Heart right ventricle (tissue), 16 donors: ENCODE data around the gene NSFL1C. TPM values are rescaled to one million over a fixed set of nuclear protein-coding genes. Genes with fewer than 3 reads are reported as not detected.

Source experiments
- ATAC-seq, 8 donors: fragments of 200-7000 bp; cut with Tn5 transposase; one replicate each; pipeline ENCODE4 v1.9.1; 2020; ENCODE audit warnings: mild to moderate bottlenecking in 8 of 8, moderate library complexity in 8 of 8, moderate number of reproducible peaks in 1 of 8
- DNase-seq, 2 donors: peaks; one replicate each; pipeline ENCODE4 v3.0.0-alpha.2; 2020
- H3K27ac ChIP-seq, 10 donors: fragments of 200-600 bp; sonication (generic) in 2 of 10; one replicate each; pipeline versions ENCODE4 v1.5.0 to v1.8.0; 2020 to 2022; ENCODE audit warnings: mild to moderate bottlenecking in 3 of 10
- H3K27me3 ChIP-seq, 7 donors: fragments of 200-600 bp; one replicate each; pipeline ENCODE4 v1.8.0; 2021 to 2022; ENCODE audit warnings: mild to moderate bottlenecking in 2 of 7
- H3K36me3 ChIP-seq, 9 donors: fragments of 200-600 bp; sonication (generic) in 1 of 9; one replicate each; pipeline versions ENCODE4 v1.5.0 to v1.8.0; 2020 to 2022; ENCODE audit warnings: mild to moderate bottlenecking in 2 of 9
- H3K4me1 ChIP-seq, 9 donors: fragments of 200-600 bp; sonication (generic) in 1 of 9; one replicate each; pipeline versions ENCODE4 v1.5.0 to v1.8.0; 2020 to 2022; ENCODE audit warnings: mild to moderate bottlenecking in 4 of 9
- H3K4me3 ChIP-seq, 10 donors: fragments of 200-600 bp; sonication (generic) in 2 of 10; one replicate each; pipeline versions ENCODE4 v1.5.0 to v1.8.0; 2020 to 2022; ENCODE audit warnings: mild to moderate bottlenecking in 7 of 10, moderate library complexity in 2 of 10
- H3K9me3 ChIP-seq, 11 donors: fragments of 200-600 bp in 10 of 11; sonication (generic) in 2 of 11; one replicate each; pipeline versions ENCODE4 v1.5.0 to v1.8.0; 2013 to 2022; ENCODE audit warnings: mild to moderate bottlenecking in 2 of 11, control low read depth in 1 of 11, moderate library complexity in 1 of 11
- WGBS, 2 donors: extraction: QIAGEN DNeasy Blood & Tissue Kit; methylation state at CpG; one replicate each; pipeline ENCODE4 v1.1.7; 2013; ENCODE audit warnings: inconsistent platforms in 1 of 2; 5-methylcytosine and 5-hydroxymethylcytosine counted together
- intact Hi-C, 10 donors: fragments of 100-400 bp; cut with DNase I; formaldehyde crosslinking; loops; one replicate each; pipeline versions ENCODE4 v1.11.1 to v1.14.2; 2022
- polyA plus RNA-seq, 2 donors: library from polyadenylated mRNA; stranded (reverse); fragments of 200-250 nt; gene quantifications; one replicate each; pipeline ENCODE4 v1.2.3, GENCODE V29; 2013
- total RNA-seq, 10 donors: library from RNA; stranded (reverse); fragmentation: NEBNext Ultra II Directional in 3 of 10; extraction: Animal tissue kit (Norgen Biotek cat#: 25700) in 3 of 10; gene quantifications; one replicate each; pipeline versions ENCODE4 v1.2.1 to v1.2.4, GENCODE V29; 2021 to 2023
- TF ChIP-seq, protein P1 (sequence below), 9 donors: fragments of 200-600 bp; sonication (generic) in 2 of 9; IDR thresholded peaks; one replicate each; pipeline versions ENCODE4 v1.5.0 to v1.8.0; 2021 to 2022; ENCODE audit warnings: antibody characterized with exemption in 9 of 9, mild to moderate bottlenecking in 5 of 9, moderate library complexity in 1 of 9
- donor health status: Arrhythmogenic right ventricular cardiomyopathy.
- donor health status: ischemic (EF 13 %, LVEDD 7.1; RV severe dilation, severe dysfunction).
- donor health status: healthy with polysubstance abuse.
- donor health status: DM: no; HTN: yes; CAD: no.
- donor health status: DM: no; HTN: no; CAD: no.
- donor health status: ischemic (EF 25% LVEDD 6.9; RV normal size, moderate dysfunction).
- donor health status: ischemic (EF 25% LVEDD 5.7; RV mildly dilated, moderate dysfunction).
- donor health status: healthy.
- donor health status: DM: yes; HTN: yes; CAD: no.
- donor health status: Ischemic cardiomyopathy.
- donor health status: ischemic (EF 35%, LVEDD 5.7; RV mildly dilated, moderate dysfunction).
- donor health status: nonischemic (EF 11% LVEDD 7.7; RV severe dilation, severe dysfunction).
- donor health status: DM: yes; HTN: yes; CAD: no.
- donor health status: PGD.
- donor health status: ischemic (EF 29% LVEDD 5.4; RV normal size, mild dysfunction).
- donor health status: nonischemic (EF 23%, LVEDD 6.1; RV moderate dilation, normal function).

NSFL1C gene
- total and polyA plus RNA-seq, 12 donors = 39.4 to 75.6 (median 62.7) TPM

- TF ChIP-seq, protein P1, sequence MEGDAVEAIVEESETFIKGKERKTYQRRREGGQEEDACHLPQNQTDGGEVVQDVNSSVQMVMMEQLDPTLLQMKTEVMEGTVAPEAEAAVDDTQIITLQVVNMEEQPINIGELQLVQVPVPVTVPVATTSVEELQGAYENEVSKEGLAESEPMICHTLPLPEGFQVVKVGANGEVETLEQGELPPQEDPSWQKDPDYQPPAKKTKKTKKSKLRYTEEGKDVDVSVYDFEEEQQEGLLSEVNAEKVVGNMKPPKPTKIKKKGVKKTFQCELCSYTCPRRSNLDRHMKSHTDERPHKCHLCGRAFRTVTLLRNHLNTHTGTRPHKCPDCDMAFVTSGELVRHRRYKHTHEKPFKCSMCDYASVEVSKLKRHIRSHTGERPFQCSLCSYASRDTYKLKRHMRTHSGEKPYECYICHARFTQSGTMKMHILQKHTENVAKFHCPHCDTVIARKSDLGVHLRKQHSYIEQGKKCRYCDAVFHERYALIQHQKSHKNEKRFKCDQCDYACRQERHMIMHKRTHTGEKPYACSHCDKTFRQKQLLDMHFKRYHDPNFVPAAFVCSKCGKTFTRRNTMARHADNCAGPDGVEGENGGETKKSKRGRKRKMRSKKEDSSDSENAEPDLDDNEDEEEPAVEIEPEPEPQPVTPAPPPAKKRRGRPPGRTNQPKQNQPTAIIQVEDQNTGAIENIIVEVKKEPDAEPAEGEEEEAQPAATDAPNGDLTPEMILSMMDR (IDR thresholded peaks at IDR 0.05) = no peak
- H3K4me1 ChIP-seq = peaks cover 0 to 48% (median 33%) of the 10 kb centered on the region in 9 donors
- intact Hi-C loops = no loop called here
- H3K36me3 ChIP-seq = peaks cover 0 to 63% (median 16%) of the 10 kb centered on the region in 9 donors
- H3K9me3 ChIP-seq = no peaks in the 10 kb centered on the region
- ATAC-seq = no peak
- no peak for DNase-seq
- H3K4me3 ChIP-seq = no peak overlapping the region
- no peaks in the 10 kb centered on the region for H3K27me3 ChIP-seq
- no peak overlapping the region for H3K27ac ChIP-seq
- 93 to 96% methylated on average over 9 of the region's 9 CpGs for WGBS, 2 donors
These were observed 2.6 kb downstream of the NSFL1C start for GRCh38 chr20:1463971-1464570.

- 80 to 84% methylated on average over 3 of the region's 3 CpGs for WGBS, 2 donors
- ATAC-seq = no peak
- intact Hi-C loops = no loop called here
- Histone ChIP-seq H3K27ac (no peak overlapping the region), H3K4me3 (no peak overlapping the region), H3K9me3 (no peaks in the 10 kb centered on the region), H3K36me3 (peaks cover 0 to 76% (median 20%) of the 10 kb centered on the region in 9 donors), H3K4me1 (peaks cover 0 to 48% (median 33%) of the 10 kb centered on the region in 9 donors), H3K27me3 (no peaks in the 10 kb centered on the region)
- TF ChIP-seq, protein P1 (IDR thresholded peaks at IDR 0.05) = no peak
- no peak for DNase-seq
These were observed 3.8 kb downstream of the NSFL1C start for GRCh38 chr20:1462834-1463233.

DNA sequence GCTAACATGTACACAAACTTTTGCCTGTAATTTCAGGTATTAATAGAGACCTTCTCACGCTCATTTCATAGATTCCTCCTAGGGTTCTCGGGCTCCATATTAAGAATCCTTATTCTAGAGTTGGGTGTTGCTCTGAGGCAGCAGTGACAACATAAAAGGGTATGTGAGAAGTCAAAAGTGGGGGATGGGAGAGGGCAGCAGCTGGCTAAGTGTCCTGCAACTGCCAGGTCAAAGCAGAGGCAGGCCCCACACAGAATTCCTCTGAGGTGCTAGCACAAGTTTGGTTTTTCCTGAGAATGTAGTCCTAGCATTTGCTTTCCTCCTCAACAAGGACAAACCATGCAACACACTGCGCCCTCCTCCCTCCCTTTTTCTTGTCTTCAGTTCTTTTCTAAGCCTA, 4.6 kb downstream of the NSFL1C start:
- H3K4me3 ChIP-seq = no peak overlapping the region
- TF ChIP-seq, protein P1 (IDR thresholded peaks at IDR 0.05) = no peak
- DNase-seq (no peak), ATAC-seq (no peak)
- H3K27ac ChIP-seq = no peak overlapping the region
- peaks cover 0 to 84% (median 28%) of the 10 kb centered on the region in 9 donors for H3K36me3 ChIP-seq
- no peaks in the 10 kb centered on the region for H3K9me3 ChIP-seq
- 95 to 96% methylated on average over 3 of the region's 3 CpGs for WGBS, 2 donors
- intact Hi-C loops = no loop called here
- H3K4me1 ChIP-seq = peaks cover 0 to 45% (median 29%) of the 10 kb centered on the region in 9 donors
- H3K27me3 ChIP-seq = no peaks in the 10 kb centered on the region

GRCh38 chr20:1460275-1460674, 6.4 kb downstream of the NSFL1C start:
- no peak for ATAC-seq
- TF ChIP-seq, protein P1 (IDR thresholded peaks at IDR 0.05) = no peak

More at GRCh38 chr20:1460275-1460674, 6.4 kb downstream of the NSFL1C start:
- Histone ChIP-seq H3K4me3 (no peak overlapping the region), H3K4me1 (peaks cover 0 to 34% (median 19%) of the 10 kb centered on the region in 9 donors), H3K27me3 (no peaks in the 10 kb centered on the region), H3K9me3 (no peaks in the 10 kb centered on the region), H3K36me3 (peaks cover 0 to 100% (median 43%) of the 10 kb centered on the region in 9 donors), H3K27ac (no peak overlapping the region)
- intact Hi-C loops = no loop called here
- 96% methylated on average over 2 of the region's 2 CpGs for WGBS, 2 donors
- no peak for DNase-seq
